ENCODE data around the gene SCGB1A1.
"Not testable (repeated sequence)": the region's sequence is repeated elsewhere in the genome, so short reads cannot be mapped to it uniquely, and the experiment has no call there.

SCGB1A1 gene
- total RNA-seq, result 0 reads per million in 4 donors

GRCh38 chr11:62418733-62419132 lies at the start of gene SCGB1A1:
SCGB1A1 (plus strand) TSS chr11:62419033; CDS start chr11:62419096, 63 bp downstream.
- DNase-seq, result no peak

- peak in 4 of 5 donors; percentile 13 to 63 (median 24) for DNase-seq
Measured at GRCh38 chr11:62370743-62371440, 47.9 kb upstream of the SCGB1A1 start.

- no peak for DNase-seq
Measured at GRCh38 chr11:62372871-62373270, 46.0 kb upstream of the SCGB1A1 start.

GRCh38 chr11:62373464-62374119 lies 45.2 kb upstream of the SCGB1A1 start:
- no peak for DNase-seq

- DNase-seq, result no peak
Measured at GRCh38 chr11:62374801-62375200, 44.0 kb upstream of the SCGB1A1 start.

- peak in 1 of 5 donors; percentile 37 for DNase-seq
Measured at GRCh38 chr11:62378459-62379063, 40.3 kb upstream of the SCGB1A1 start.

GRCh38 chr11:62379586-62379985 lies 39.2 kb upstream of the SCGB1A1 start:
- not testable (repeated sequence) for DNase-seq

- DNase-seq, result peak in 3 of 5 donors; percentile 23 to 62 (median 39)
Measured at GRCh38 chr11:62380821-62381245, 38.0 kb upstream of the SCGB1A1 start.

- DNase-seq, result no peak
Measured at GRCh38 chr11:62383822-62384221, 35.0 kb upstream of the SCGB1A1 start.

- peak in 1 of 5 donors; percentile 40 for DNase-seq
Measured at GRCh38 chr11:62386083-62386482, 32.8 kb upstream of the SCGB1A1 start.

- DNase-seq, result no peak
Measured at GRCh38 chr11:62387381-62387780, 31.5 kb upstream of the SCGB1A1 start.

GRCh38 chr11:62388999-62389398 lies 29.8 kb upstream of the SCGB1A1 start:
- DNase-seq, result no peak

GRCh38 chr11:62390237-62390636 lies 28.6 kb upstream of the SCGB1A1 start:
- no peak for DNase-seq

- no peak for DNase-seq
Measured at GRCh38 chr11:62390722-62391121, 28.1 kb upstream of the SCGB1A1 start.

- DNase-seq, result no peak
Measured at GRCh38 chr11:62391642-62392425, 27.0 kb upstream of the SCGB1A1 start.

GRCh38 chr11:62392506-62392905 lies 26.3 kb upstream of the SCGB1A1 start:
- no peak for DNase-seq

- DNase-seq, result peak in 2 of 5 donors; percentile 30
Measured at GRCh38 chr11:62393061-62393611, 25.7 kb upstream of the SCGB1A1 start.

GRCh38 chr11:62393735-62394134 lies 25.1 kb upstream of the SCGB1A1 start:
- DNase-seq, result no peak

- DNase-seq, result peak in 4 of 5 donors; percentile 19 to 75 (median 36)
Measured at GRCh38 chr11:62394825-62395538, 23.9 kb upstream of the SCGB1A1 start.

- DNase-seq, result no peak
Measured at GRCh38 chr11:62395885-62396551, 22.8 kb upstream of the SCGB1A1 start.

All from T-helper 1 cell (primary cell).